Liver (tissue), 2 donors: ENCODE results near the gene SHQ1.

Experiments
- REST ChIP-seq: IDR thresholded peaks from 2 replicates; pipeline ENCODE4 v1.6.1; 2016; ENCODE audit warnings: antibody characterized with exemption, mild to moderate bottlenecking
- TF ChIP-seq, protein P1 (sequence below): fragments of 150-350 bp; IDR thresholded peaks from 2 replicates; pipeline ENCODE4 v1.5.1; 2017; ENCODE audit warnings: improper control_type of control experiment, low read depth, low read length; ENCODE audit not compliant: missing input control
- donor health status: healthy.

DNA sequence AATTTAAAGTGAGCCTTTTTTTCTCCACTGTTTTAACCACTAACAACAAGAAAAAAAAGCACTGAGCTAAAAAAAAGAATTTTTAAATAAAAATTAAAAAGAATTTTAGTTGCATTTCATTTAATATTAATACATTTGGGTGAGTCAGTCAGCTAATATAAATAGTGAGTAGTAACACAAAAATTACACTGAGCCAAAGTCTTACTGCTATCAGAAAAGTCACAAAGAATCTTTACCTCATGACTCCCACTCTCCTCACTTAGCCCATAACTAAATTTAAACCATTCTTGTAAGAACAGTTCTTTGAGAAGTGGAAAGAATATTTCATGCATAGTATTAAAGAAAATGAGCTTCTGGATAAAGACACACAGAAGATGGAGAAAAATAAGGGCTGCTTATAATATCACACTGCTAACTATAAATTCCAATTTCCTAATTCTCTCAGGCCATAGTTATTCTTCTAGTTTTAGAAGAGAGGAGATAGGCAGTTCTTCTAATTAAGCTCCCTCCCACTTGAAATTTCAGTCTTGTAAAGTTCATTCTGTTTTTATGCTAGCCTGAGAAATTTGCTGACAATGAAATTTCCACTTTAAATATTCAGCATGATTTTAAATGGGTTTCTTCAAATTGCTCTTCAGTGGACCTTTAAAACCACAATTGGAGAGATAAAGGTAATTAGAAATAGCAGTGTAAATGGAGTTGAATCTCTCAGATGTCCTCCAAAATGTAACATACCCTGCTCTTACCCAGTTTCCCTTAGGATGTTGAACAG is 17.6 kb downstream of the SHQ1 start:
- no peak for TF ChIP-seq REST
- TF ChIP-seq, protein P1, sequence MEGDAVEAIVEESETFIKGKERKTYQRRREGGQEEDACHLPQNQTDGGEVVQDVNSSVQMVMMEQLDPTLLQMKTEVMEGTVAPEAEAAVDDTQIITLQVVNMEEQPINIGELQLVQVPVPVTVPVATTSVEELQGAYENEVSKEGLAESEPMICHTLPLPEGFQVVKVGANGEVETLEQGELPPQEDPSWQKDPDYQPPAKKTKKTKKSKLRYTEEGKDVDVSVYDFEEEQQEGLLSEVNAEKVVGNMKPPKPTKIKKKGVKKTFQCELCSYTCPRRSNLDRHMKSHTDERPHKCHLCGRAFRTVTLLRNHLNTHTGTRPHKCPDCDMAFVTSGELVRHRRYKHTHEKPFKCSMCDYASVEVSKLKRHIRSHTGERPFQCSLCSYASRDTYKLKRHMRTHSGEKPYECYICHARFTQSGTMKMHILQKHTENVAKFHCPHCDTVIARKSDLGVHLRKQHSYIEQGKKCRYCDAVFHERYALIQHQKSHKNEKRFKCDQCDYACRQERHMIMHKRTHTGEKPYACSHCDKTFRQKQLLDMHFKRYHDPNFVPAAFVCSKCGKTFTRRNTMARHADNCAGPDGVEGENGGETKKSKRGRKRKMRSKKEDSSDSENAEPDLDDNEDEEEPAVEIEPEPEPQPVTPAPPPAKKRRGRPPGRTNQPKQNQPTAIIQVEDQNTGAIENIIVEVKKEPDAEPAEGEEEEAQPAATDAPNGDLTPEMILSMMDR = no peak
